CD14-positive monocyte (primary cell): ENCODE results near the gene PLET1. TPM values are rescaled to one million over a fixed set of nuclear protein-coding genes. Genes with fewer than 3 reads are reported as not detected.

Experiments used
- DNase-seq, 3 donors: peaks; one replicate each; pipeline ENCODE4 v3.0.0-alpha.2; 2011 to 2022
- H2AFZ ChIP-seq: 2 replicates; pipeline ENCODE4 v1.6.0; 2012; ENCODE audit warnings: mild to moderate bottlenecking, low read depth, low read length, inconsistent platforms; ENCODE audit not compliant: insufficient read depth, poor library complexity, severe bottlenecking
- H3K27ac ChIP-seq, 2 donors: 1 replicate in 1 of 2; 2 replicates in 1 of 2; pipeline ENCODE4 v1.5.1; 2012 to 2013; ENCODE audit warnings: low read length in 2 of 2, control low read depth in 1 of 2, inconsistent platforms in 1 of 2, low read depth in 1 of 2, mild to moderate bottlenecking in 1 of 2
- H3K27me3 ChIP-seq, 2 donors: one replicate each; pipeline versions ENCODE4 v1.6.0 to v1.6.1; 2011 to 2013; ENCODE audit warnings: low read length in 2 of 2; ENCODE audit not compliant: control insufficient read depth in 2 of 2, insufficient read depth in 2 of 2
- H3K36me3 ChIP-seq, 2 donors: replicated peaks in 1 of 2; 1 replicate in 1 of 2; 2 replicates in 1 of 2; pipeline versions ENCODE4 v1.5.1 to v1.6.1; 2012 to 2013; ENCODE audit warnings: low read length in 2 of 2, control low read depth in 1 of 2, inconsistent platforms in 1 of 2, mild to moderate bottlenecking in 1 of 2; ENCODE audit not compliant: insufficient read depth in 2 of 2, control insufficient read depth in 1 of 2
- H3K4me1 ChIP-seq, 2 donors: 1 replicate in 1 of 2; 2 replicates in 1 of 2; pipeline versions ENCODE4 v1.5.1 to v1.6.1; 2012 to 2013; ENCODE audit warnings: low read length in 2 of 2, control low read depth in 1 of 2, inconsistent platforms in 1 of 2, mild to moderate bottlenecking in 1 of 2, moderate library complexity in 1 of 2; ENCODE audit not compliant: insufficient read depth in 2 of 2, control insufficient read depth in 1 of 2
- H3K4me2 ChIP-seq: replicated peaks from 2 replicates; pipeline ENCODE3; 2012; ENCODE audit warnings: low read length, moderate library complexity, mild to moderate bottlenecking; ENCODE audit not compliant: poor library complexity, severe bottlenecking; ENCODE audit errors: extremely low read depth
- H3K4me3 ChIP-seq, 3 experiments: fragments of 200-600 bp in 1 of 3; sonication (generic) in 1 of 3; replicated peaks in 1 of 3; 1 replicate in 2 of 3; 2 replicates in 1 of 3; pipeline ENCODE4 v1.5.1; 2011 to 2013; ENCODE audit warnings: low read length in 3 of 3, mild to moderate bottlenecking in 3 of 3, control low read depth in 2 of 3, low read depth in 2 of 3, inconsistent platforms in 1 of 3, moderate library complexity in 1 of 3
- H3K79me2 ChIP-seq: 2 replicates; pipeline ENCODE4 v1.6.0; 2012; ENCODE audit warnings: mild to moderate bottlenecking, control low read depth, inconsistent platforms, low read length, moderate library complexity; ENCODE audit not compliant: insufficient read depth
- H3K9ac ChIP-seq: 2 replicates; pipeline ENCODE4 v1.6.0; 2017; ENCODE audit warnings: low read length, mild to moderate bottlenecking; ENCODE audit not compliant: insufficient read depth, poor library complexity, severe bottlenecking
- H3K9me3 ChIP-seq, 2 donors: replicated peaks in 1 of 2; 1 replicate in 1 of 2; 2 replicates in 1 of 2; pipeline versions ENCODE4 v1.5.1 to v1.6.1; 2012 to 2013; ENCODE audit warnings: low read length in 2 of 2, control low read depth in 1 of 2; ENCODE audit not compliant: control insufficient read depth in 1 of 2, insufficient read depth in 1 of 2
- H4K20me1 ChIP-seq: 2 replicates; pipeline ENCODE4 v1.6.0; 2012; ENCODE audit warnings: mild to moderate bottlenecking, low read length, control low read depth, moderate library complexity; ENCODE audit not compliant: insufficient read depth
- H3K27ac Mint-ChIP-seq, 7 donors: one replicate each; pipeline ENCODE4 v1.8.0; 2020; ENCODE audit warnings: mild to moderate bottlenecking in 7 of 7, mixed read lengths in 7 of 7, moderate library complexity in 6 of 7, inconsistent platforms in 2 of 7
- H3K27me3 Mint-ChIP-seq, 3 donors: one replicate each; pipeline ENCODE4 v1.8.0; 2021 to 2022; ENCODE audit warnings: low read depth in 3 of 3, mild to moderate bottlenecking in 3 of 3, mixed read lengths in 3 of 3, moderate library complexity in 3 of 3, inconsistent platforms in 1 of 3
- H3K36me3 Mint-ChIP-seq, 2 donors: one replicate each; pipeline ENCODE4 v1.8.0; 2020; ENCODE audit warnings: mixed read lengths in 2 of 2, inconsistent platforms in 1 of 2, mild to moderate bottlenecking in 1 of 2
- H3K4me1 Mint-ChIP-seq: one replicate; pipeline ENCODE4 v1.8.0; 2020; ENCODE audit warnings: mild to moderate bottlenecking, mixed read lengths
- H3K4me3 Mint-ChIP-seq, 2 donors: one replicate each; pipeline ENCODE4 v1.8.0; 2020; ENCODE audit warnings: mild to moderate bottlenecking in 2 of 2, mixed read lengths in 2 of 2, moderate library complexity in 1 of 2
- H3K9me3 Mint-ChIP-seq, 7 donors: one replicate each; pipeline ENCODE4 v1.8.0; 2020 to 2022; ENCODE audit warnings: mixed read lengths in 7 of 7, mild to moderate bottlenecking in 6 of 7, moderate library complexity in 6 of 7, inconsistent platforms in 2 of 7
- WGBS: methylation state at CpG from one replicate; pipeline ENCODE4 v1.1.5; 2013; ENCODE audit warnings: missing lambda C conversion rate; ENCODE audit not compliant: insufficient coverage; 5-methylcytosine and 5-hydroxymethylcytosine counted together
- intact Hi-C, 2 donors: fragments of 100-400 bp; cut with micrococcal nuclease; formaldehyde crosslinking; loops; one replicate each; pipeline versions ENCODE4 v1.15.0 to v1.15.1; 2023
- polyA plus RNA-seq, 3 donors: library from polyadenylated mRNA; depleted of rRNA in 1 of 3; unstranded in 2 of 3; stranded (reverse) in 1 of 3; fragments of 300-500 nt in 2 of 3; fragments of >200 nt in 1 of 3; fragmentation: Illumina TruSeq in 2 of 3; gene quantifications; 1 replicate in 2 of 3; 2 replicates in 1 of 3; pipeline ENCODE4 v1.2.3, GENCODE V29; 2012 to 2021
- TF ChIP-seq, protein P1 (sequence below): fragments of 200-600 bp; IDR thresholded peaks from one replicate; pipeline ENCODE4 v1.8.0; 2022; ENCODE audit warnings: antibody characterized with exemption, mild to moderate bottlenecking

Gene PLET1
- polyA plus RNA-seq, 3 donors, result not detected

DNA sequence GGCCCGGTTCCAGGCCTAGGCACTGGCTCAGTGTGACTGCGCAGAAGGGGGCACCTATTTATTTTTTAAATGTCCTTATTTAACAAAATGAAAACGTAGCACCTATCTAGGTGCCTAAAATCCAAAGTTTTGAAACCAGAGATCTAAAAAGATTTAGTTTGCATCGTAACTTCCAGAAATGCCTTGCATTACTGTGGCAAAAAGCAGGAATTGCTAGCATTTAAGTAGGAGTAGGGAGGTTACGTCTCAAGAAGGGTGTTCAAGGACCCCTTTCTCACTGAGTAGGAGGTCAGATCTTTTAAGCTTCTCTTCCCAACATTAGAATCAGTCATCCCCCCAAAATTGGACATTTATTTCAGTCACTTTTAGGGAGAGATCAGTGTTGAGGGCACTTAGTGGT is 7.7 kb upstream of the PLET1 start:
- WGBS, result no CpG with 5 or more reads among the region's 5 CpGs
- no peak for DNase-seq
- no peaks in the 10 kb centered on the region for H3K9me3 ChIP-seq
- Mint-ChIP-seq H3K9me3 (peaks cover 0 to 2% (median 0%) of the 10 kb centered on the region in 7 donors), H3K36me3 (peaks cover 0 to 3% of the 10 kb centered on the region in 2 donors), H3K4me1 (no peaks in the 10 kb centered on the region), H3K4me3 (no peak overlapping the region), H3K27ac (peak overlapping the region in 1 of 7 donors; percentile 57), H3K27me3 (no peaks in the 10 kb centered on the region)
- H3K9ac ChIP-seq, result no peak overlapping the region
- no peaks in the 10 kb centered on the region for H3K79me2 ChIP-seq
- H3K4me2 ChIP-seq, result no peak overlapping the region
- peaks cover 0 to 6% of the 10 kb centered on the region in 2 donors for H3K4me1 ChIP-seq
- no peaks in the 10 kb centered on the region for H4K20me1 ChIP-seq
- H3K4me3 ChIP-seq, result no peak overlapping the region
- no peak overlapping the region for H2AFZ ChIP-seq
- intact Hi-C loops, result no loop called here
- TF ChIP-seq, protein P1, sequence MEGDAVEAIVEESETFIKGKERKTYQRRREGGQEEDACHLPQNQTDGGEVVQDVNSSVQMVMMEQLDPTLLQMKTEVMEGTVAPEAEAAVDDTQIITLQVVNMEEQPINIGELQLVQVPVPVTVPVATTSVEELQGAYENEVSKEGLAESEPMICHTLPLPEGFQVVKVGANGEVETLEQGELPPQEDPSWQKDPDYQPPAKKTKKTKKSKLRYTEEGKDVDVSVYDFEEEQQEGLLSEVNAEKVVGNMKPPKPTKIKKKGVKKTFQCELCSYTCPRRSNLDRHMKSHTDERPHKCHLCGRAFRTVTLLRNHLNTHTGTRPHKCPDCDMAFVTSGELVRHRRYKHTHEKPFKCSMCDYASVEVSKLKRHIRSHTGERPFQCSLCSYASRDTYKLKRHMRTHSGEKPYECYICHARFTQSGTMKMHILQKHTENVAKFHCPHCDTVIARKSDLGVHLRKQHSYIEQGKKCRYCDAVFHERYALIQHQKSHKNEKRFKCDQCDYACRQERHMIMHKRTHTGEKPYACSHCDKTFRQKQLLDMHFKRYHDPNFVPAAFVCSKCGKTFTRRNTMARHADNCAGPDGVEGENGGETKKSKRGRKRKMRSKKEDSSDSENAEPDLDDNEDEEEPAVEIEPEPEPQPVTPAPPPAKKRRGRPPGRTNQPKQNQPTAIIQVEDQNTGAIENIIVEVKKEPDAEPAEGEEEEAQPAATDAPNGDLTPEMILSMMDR, result no peak
- H3K27ac ChIP-seq, result no peak overlapping the region
- no peaks in the 10 kb centered on the region for H3K36me3 ChIP-seq
- H3K27me3 ChIP-seq, result no peaks in the 10 kb centered on the region

DNA sequence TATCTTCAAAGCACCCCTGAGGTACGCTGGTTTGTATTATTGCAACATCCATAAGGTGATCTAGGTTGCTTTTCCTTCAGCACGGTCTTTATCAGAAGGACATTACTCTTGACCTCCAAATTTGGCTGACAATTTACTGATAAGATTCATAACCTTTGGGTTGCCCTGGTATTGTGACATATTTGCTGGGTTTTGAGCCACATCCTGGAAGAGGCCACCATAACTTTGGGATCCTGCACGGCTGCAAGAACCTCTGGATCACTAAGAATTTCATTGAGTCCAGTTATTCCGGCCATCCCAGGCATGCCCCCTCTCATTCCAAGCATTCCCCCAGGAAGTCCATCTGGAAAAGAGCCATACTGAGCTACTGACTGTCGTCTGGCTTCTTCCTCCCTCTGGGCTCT is 6.5 kb upstream of the PLET1 start:
- DNase-seq, result no peak
- Histone ChIP-seq H3K4me2 (no peak overlapping the region), H2AFZ (no peak overlapping the region), H3K36me3 (no peaks in the 10 kb centered on the region), H3K4me3 (no peak overlapping the region), H3K9me3 (no peaks in the 10 kb centered on the region), H3K27ac (no peak overlapping the region), H4K20me1 (no peaks in the 10 kb centered on the region), H3K9ac (no peak overlapping the region), H3K4me1 (peaks cover 0 to 6% of the 10 kb centered on the region in 2 donors), H3K79me2 (no peaks in the 10 kb centered on the region), H3K27me3 (no peaks in the 10 kb centered on the region)
- intact Hi-C loops, result no loop called here
- H3K9me3 Mint-ChIP-seq, result no peaks in the 10 kb centered on the region
- no peak overlapping the region for H3K4me3 Mint-ChIP-seq
- H3K4me1 Mint-ChIP-seq, result no peaks in the 10 kb centered on the region
- TF ChIP-seq, protein P1, result no peak
- H3K27ac Mint-ChIP-seq, result no peak overlapping the region
- no peaks in the 10 kb centered on the region for H3K27me3 Mint-ChIP-seq
- 78% methylated on average over 5 of the region's 5 CpGs for WGBS
- H3K36me3 Mint-ChIP-seq, result peaks cover 0 to under 1% of the 10 kb centered on the region in 2 donors
